Activated T-helper 9 cell treated with anti-CD3 and anti-CD28 coated beads, Interleukin-2, amount 50 U/mL, for 16 hours (primary cell): ENCODE results near the gene ASIC3.
"Not testable (repeated sequence)": the region's sequence is repeated elsewhere in the genome, so short reads cannot be mapped to it uniquely, and the experiment has no call there.

Experiments used
- DNase-seq: peaks from one replicate; pipeline ENCODE4 v3.0.0-alpha.2; 2020; ENCODE audit warnings: low read depth

Gene ASIC3

DNA sequence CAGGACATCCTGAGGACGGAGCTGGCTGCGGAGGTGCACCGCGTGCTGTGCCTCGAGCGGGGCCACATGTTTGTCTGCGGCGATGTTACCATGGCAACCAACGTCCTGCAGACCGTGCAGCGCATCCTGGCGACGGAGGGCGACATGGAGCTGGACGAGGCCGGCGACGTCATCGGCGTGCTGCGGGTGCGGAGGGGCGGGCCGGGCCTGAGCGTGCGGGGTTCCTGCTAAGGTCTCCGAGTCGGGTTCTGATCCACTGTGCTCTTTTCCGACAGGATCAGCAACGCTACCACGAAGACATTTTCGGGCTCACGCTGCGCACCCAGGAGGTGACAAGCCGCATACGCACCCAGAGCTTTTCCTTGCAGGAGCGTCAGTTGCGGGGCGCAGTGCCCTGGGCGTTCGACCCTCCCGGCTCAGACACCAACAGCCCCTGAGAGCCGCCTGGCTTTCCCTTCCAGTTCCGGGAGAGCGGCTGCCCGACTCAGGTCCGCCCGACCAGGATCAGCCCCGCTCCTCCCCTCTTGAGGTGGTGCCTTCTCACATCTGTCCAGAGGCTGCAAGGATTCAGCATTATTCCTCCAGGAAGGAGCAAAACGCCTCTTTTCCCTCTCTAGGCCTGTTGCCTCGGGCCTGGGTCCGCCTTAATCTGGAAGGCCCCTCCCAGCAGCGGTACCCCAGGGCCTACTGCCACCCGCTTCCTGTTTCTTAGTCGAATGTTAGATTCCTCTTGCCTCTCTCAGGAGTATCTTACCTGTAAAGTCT lies 34.4 kb upstream of the ASIC3 start:
- DNase-seq: peak; percentile 76

GRCh38 chr7:151014950-151015349 lies 33.4 kb upstream of the ASIC3 start:
- DNase-seq: no peak

GRCh38 chr7:151015967-151016366 lies 32.4 kb upstream of the ASIC3 start:
- DNase-seq: no peak

DNA sequence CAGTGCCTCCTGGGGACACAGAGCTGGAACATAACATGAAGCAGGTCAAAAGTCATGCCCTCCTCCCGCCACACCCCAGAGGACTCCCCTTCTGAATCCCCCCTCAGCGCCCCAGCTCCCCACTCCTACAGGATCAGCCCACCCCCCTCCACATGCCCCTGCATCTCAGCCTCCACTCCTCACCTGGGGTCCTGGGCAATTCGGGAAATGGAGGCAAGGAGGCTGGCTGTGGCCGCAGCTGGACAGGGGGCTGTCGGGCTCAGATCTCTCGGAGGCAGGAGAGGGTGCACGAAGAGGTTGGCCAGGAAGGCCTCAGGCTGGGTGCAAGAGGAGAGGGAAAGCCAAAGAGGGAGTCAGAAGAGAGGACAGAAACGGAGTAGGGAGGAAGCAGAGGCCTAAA lies 31.8 kb upstream of the ASIC3 start:
- no peak for DNase-seq

DNA sequence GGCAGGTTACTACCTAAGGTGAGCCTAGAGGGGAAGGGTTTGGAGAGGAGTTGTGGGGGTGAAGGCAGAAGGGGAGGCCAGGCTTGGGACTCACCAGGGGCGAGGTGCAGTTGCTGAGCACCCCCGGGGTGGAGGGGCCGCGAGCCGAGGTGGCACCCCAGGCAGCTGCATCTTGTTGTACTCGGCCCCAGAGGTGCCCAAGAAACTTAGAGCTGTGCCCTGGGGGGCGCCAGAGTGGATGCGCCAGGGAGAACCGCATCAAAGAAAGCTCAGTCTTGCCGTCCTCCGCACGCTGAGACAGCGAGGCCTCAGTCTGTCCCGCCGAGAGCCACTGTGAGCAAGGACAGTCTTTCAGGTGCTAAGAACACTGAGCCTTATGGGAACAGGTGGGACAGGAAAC lies 31.4 kb upstream of the ASIC3 start:
- DNase-seq: no peak

DNA sequence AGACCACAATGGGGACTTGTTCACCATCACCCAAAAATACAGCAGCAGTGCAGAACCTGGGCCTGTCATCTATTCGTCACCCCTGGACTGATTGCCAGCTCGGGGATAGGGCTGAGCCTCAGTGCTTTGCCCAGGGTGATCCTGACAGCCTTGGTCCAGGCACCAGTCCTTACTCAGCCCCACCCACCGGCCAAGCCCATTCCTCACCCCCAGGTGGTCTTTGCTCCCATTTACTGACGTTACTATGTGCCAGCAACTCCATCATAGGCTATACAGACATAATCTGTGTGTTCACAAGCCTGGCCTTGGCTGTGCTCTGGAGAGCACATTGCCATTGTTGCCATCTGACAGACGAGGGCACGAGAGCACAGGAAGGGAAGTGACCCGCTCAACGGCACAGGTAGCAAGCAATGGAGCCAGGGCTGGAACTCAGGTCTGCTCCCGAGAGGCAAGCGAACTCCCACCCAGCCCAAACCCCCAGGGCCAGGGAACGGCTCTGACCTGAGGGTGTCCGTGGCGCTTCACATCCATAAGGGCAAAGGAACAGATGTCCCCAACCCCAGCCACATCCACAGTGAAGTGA lies 30.9 kb upstream of the ASIC3 start:
- DNase-seq: no peak

DNA sequence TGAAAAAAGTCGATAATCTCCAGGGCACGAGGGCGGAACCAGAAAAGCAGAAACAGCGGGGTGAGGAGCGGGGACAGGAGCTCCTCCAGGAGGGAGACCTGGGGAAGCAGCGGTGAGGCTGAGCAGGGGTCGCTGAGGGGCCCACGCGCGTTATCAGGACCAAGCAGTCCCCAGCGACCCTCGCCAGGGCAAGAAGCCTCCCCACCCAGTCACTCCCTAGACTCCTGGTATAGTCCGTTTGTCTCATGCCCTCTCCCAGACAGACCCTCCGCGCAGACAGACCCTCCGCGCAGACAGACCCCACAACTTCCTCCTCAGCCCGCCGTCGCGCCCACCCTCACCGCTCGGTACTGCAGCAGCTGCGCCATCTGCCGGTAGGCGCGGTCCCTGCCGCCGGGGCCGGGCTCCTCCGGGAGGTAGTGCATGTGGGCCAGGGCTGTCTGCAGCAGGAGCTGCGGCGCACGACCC lies 30.3 kb upstream of the ASIC3 start:
- peak; percentile 71 for DNase-seq

- no peak for DNase-seq
These were observed 29.8 kb upstream of the ASIC3 start for GRCh38 chr7:151018421-151019129.

- no peak for DNase-seq
These were observed 29.2 kb upstream of the ASIC3 start for GRCh38 chr7:151019130-151019447.

GRCh38 chr7:151020231-151020630 lies 28.1 kb upstream of the ASIC3 start:
- DNase-seq: no peak

GRCh38 chr7:151023232-151023631 lies 25.1 kb upstream of the ASIC3 start:
- DNase-seq: no peak

- no peak for DNase-seq
These were observed 23.8 kb upstream of the ASIC3 start, which contains the start of gene ATG9B for GRCh38 chr7:151024435-151025056. Gene ATG9B (minus strand): TSS chr7:151024494. CDS start chr7:151024423, 71 bp downstream.

DNA sequence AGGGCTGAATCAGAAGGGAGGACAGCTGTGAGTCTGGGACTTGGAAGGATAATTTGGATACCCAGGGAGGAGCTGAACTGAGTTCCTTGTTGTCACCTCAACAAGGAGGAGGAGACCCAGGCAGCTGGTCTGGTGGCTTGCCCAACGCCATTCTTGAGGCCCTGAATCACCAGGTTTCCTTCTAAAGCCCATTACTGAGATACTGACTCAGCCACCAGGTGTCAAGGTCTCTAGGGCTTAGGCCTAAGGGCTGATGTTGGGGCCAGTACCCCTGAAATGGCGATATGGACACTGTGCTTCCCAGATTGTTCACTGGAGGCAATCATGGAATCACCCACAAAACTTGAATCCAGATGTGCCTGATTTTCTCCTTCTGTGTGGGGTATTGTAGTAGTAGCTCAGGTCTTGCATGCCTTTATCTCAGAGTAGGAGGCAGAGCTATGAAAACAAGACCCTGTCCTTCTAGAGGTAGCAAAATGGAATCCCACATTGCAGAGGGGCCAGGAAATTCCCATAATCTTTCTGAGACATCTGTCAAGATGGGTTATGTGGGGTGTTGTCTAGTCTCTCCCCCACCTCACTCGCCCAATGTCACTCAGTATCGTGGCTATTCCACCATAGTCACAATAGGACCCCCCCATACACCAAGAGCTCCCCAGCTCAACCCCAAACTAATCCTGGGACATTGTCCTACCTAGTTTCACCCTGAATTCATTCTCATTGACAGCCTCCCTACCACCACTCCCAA lies 22.2 kb upstream of the ASIC3 start:
- DNase-seq: no peak

DNA sequence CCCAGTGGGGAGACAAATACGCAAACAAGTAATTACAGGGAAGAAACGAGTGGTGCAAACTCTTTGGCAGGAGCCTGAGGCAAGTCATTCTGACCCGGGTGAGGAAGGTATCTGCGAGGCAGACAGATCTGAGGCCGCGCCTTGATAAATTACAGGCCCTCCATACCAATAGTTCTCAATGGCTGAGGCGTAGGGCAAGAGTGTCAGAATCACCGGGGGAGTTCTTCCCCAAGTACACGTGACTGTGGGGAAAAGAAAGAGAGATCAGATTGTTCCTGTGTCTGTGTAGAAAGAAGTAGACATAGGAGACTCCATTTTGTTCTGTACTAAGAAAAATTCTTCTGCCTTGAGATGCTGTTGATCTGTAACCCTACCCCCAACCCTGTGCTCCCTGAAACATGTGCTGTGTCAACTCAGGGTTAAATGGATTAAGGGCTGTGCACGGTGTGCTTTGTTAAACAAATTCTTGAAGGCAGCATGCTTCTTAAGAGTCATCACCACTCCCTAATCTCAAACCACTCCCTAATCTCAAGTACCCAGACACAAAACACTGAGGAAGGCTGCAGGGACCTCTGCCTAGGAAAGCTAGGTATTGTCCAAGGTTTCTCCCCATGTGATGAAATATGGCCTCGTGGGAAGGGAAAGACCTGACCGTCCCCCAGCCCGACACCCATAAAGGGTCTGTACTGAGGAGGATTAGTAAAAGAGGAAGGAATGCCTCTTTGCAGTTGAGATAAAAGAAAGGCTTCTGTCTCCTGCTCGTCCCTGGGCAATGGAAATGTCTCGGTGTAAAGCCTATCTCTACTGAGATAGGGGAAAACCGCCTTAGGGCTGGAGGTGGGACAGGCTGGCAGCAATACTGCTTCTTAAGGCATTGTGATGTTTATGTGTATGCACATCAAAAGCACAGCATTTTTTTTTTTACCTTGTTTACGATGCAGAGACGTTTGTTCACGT lies 21.3 kb upstream of the ASIC3 start:
- DNase-seq: not testable (repeated sequence)

DNA sequence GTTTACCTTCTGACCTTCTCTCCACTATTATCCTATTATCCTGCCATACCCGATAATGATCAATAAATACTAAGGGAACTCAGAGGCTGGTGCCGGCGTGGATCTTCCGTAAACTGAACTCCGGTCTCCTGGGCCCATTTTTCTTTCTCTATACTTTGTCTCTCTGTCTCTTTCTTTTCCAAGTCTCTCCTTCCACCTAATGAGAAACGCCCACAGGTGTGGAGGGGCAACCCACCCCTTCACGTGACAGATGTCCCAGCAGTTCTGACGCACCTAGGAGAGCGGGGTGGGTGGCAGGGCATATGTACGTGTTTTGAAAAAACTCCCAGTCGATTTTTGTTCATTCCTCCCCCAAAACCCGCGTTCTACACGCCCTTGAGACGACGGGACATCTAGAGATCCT lies 20.6 kb upstream of the ASIC3 start:
- DNase-seq: not testable (repeated sequence)

GRCh38 chr7:151028131-151028947 lies 20.0 kb upstream of the ASIC3 start, which contains the start of gene ABCB8:
Gene ABCB8 (plus strand): TSS chr7:151028450. CDS start chr7:151028516, 66 bp downstream.
- peak; percentile 91 for DNase-seq

DNA sequence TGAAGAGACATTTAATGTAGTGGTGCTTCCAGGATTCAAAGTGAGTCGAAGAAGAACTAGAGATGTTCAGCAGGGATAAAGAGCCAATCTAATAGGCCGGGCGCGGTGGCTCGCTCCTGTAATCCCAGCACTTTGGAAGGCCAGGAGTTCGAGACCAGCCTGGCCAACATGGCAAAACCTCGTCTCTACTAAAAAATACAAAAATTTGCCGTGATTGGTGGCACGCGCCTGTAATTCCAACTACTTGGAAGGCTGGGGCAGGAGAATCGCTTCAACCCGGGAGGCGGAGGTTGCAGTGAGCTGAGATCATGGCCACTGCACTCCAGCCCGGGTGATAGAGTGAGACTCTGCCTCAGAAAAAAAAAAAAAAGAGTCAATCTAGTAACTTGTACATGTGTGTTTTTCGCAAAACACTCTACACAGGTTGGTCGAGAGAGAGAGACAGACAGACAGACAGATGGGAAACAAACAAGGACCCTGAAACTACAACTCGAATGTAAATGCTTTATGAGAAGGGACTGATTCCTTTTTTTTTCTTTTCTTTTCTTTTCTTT lies 19.3 kb upstream of the ASIC3 start:
- no peak for DNase-seq

DNA sequence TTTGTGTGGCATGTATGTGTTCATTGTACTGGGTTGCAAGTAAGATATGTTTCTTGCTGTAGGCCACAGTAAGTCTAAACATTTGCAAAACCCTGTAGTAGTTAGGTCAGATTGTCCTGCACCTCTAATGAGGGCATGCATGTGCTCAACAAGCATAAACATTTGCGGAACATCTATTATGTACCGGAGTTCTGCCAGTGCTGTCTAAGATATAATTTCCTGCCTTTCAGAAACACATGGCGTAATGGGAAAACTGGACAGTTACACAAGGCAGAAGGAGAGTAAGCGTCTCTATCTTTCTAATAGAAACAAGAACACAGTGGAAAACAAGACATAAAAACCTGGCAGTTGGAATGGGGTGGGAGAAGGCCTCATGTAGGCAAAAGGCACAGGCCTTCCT lies 17.3 kb upstream of the ASIC3 start:
- no peak for DNase-seq
